ENCODE data around the gene TRIM49D2. TPM values are rescaled to one million over a fixed set of nuclear protein-coding genes. Genes with fewer than 3 reads are reported as not detected.
"Not testable (repeated sequence)": the region's sequence is repeated elsewhere in the genome, so short reads cannot be mapped to it uniquely, and the experiment has no call there.

TRIM49D2 gene, protein sequence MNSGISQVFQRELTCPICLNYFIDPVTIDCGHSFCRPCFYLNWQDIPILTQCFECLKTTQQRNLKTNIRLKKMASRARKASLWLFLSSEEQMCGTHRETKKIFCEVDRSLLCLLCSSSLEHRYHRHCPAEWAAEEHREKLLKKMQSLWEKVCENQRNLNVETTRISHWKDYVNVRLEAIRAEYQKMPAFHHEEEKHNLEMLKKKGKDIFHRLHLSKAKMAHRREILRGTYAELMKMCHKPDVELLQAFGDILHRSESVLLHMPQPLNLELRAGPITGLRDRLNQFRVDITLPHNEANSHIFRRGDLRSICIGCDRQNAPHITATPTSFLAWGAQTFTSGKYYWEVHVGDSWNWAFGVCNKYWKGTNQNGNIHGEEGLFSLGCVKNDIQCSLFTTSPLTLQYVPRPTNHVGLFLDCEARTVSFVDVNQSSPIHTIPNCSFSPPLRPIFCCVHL
- not detected for total RNA-seq

DNA sequence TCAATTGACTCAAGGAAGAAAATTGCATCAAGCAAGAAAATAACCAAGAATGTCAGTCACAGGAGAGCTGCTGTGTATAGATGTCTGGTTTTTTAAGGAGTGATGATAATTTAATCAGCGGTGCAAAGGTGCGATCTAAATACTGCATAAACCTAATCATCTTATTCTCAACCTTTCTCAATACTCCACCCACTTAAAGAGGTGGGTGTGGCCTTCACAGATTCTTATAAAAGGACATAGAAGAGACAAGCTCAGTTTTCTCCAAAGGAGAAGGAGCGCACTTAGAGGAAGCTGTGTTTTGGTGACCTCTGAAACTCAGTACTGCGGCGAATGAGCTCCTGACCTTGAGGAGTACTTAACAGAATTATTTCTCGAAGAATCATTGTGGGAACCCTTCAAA, at the start of gene TRIM49D2:
TSS of gene TRIM49D2 (plus strand) at position 301 of the 400 bp plus-strand sequence. CDS start 2,698 bp downstream, outside the sequence.
- DNase-seq (ENCODE audit: low spot score), result not testable (repeated sequence)

DNA sequence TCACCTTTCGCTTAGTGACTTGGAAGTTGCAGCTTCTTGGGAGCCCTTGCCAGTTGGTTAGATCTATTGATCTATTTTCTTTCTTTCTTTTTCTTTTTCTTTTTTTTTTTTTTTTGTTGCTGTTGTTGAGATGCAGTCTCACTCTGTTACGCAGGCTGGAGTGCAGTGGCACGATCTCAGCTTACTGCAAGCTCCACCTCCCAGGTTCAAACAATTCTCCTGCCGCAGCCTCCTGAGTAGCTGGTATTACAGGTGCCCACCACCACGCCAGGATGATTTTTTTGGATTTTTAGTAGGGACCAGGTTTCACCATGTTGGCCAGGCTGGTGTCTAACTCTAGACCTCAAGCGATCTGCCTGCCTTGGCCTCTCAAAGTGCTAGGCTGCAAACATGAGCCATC, 46.4 kb upstream of the TRIM49D2 start:
- not testable (repeated sequence) for DNase-seq (ENCODE audit: low spot score)

DNA sequence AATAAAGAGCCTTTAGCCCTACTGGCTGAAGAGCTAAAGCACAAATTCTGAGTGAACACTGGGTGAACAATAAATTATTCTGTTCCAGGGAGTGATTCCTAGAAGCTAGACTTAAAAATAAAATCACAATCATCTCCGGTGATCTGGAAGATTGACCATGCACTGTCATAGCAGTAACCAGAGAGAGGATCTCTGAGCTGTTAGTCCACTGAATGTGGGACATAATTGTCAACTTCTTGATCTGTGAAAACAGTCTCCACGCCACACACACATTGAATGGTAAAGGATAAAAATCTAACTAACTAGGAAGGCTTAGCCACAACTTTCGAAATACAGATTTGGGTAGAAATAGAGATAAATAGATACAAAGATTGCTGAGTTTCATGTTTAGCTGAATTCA, 30.6 kb upstream of the TRIM49D2 start:
- not testable (repeated sequence) for DNase-seq (ENCODE audit: low spot score)

DNA sequence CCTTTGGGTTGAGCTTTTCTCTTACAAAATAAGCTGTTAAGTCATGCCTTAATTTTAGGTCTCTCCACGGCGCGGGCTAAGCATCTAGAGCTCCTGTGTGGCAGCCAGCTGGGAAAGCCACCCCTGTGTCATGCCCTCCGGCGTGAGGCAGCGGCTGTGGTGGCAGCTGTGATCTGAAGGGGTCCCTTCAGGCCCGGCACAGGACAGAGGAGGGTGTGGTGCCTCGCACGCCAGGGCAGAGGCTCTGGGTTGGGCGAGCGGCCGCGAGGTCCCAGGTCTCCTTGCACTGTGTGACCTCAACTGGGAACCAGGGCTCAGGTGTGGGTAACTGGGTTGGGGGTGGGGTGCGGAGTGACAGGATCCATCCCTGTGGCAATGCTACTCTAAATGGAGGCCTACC, 23.1 kb upstream of the TRIM49D2 start:
- DNase-seq (ENCODE audit: low spot score), result not testable (repeated sequence)

DNA sequence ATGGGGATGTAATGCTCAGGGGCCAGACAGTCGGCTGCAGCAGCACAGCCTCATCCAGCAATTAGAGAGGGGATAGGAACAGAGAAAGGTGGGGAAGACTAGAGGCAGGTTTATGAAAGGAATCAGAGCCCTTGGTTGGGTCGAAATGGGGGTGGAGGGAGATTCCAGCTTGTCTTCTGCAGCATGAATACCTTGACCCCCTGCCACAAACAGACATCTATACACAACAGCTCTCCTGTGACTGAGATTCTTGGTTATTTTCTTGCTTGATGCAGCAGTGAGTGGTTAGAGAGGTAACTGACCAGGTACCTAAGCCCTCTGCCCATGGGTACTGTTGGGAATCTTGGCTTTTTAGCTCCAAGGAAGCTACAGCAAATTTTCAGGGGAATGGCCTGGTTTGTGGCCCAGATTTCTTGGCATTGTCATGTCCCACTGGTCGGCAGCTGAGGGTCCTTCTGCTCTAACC, 1.6 kb upstream of the TRIM49D2 start, which contains the start of gene TRIM49D1:
TSS of gene TRIM49D1 (minus strand) at position 51 of the 466 bp plus-strand sequence. CDS start 4,535 bp downstream, outside the sequence.
- no peak for DNase-seq (ENCODE audit: low spot score)

DNA sequence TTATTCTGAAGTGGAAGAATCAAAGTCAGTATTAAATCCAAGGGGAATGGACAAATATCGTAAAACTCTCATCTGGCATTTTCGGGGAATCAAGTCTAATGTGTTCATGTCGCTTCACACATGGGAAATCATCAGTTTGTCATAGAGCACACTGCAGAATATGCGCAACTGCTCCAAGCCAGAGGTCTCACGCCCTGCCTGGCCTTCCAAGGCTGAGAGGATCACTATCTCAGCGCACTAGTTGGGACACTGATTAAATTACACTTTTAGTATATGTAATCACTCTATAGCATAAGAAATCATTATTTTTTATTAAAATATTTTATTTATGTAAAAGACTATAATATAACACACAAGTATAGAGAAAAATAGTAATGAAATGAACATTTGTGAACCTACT, 37.0 kb downstream of the TRIM49D2 start:
- DNase-seq (ENCODE audit: low spot score), result not testable (repeated sequence)

DNA sequence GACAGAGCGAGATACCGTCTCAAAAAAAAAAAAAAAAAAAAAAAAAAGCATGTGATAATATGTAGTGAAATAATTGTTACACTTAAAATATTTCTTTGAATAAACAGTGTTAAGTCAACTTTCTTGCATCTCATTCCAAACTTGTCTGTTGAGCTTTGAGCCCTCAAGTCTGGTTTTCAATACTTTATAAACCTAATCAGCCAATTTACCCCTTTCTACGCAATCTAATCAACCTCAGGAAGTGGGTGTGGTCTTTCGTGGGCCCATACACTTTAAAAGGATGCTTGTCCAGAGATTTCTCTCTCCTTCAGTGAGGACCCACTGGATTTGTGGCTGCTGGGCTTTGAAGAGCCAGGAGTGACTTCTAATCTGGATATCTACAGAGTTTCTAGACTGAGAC, 41.9 kb downstream of the TRIM49D2 start, which contains the start of gene TRIM64:
TSS of gene TRIM64 (plus strand) at position 301 of the 400 bp plus-strand sequence. CDS start 2,467 bp downstream, outside the sequence.
- DNase-seq (ENCODE audit: low spot score), result not testable (repeated sequence)

Other genes starting within 250 kb of the TRIM49D2 start
- gene TRIM77, start 213.8 kb upstream of the TRIM49D2 start, total RNA-seq, result not detected
- not detected for gene TRIM49, start 115.5 kb upstream of the TRIM49D2 start, total RNA-seq
- gene TRIM64B, start 45.6 kb upstream of the TRIM49D2 start, total RNA-seq, result not detected
- not detected for gene TRIM49D1, start 1.8 kb upstream of the TRIM49D2 start, total RNA-seq
- gene TRIM64, start 42.0 kb downstream of the TRIM49D2 start, total RNA-seq, result not detected
- gene TRIM49C, start 107.0 kb downstream of the TRIM49D2 start, total RNA-seq, result not detected
- gene UBTFL1, start 161.9 kb downstream of the TRIM49D2 start, total RNA-seq, result not detected
- gene NAALAD2, start 210.6 kb downstream of the TRIM49D2 start, total RNA-seq, result 4.8 TPM